NCI-H526 treated with DMSO at 0.1 percent for 48 hours (cell line): Measurements from ENCODE around the gene PPP2R5B.
A peak's percentile ranks its signal among the peaks of the same experiment; 100 is the strongest.

Source experiments
- DNase-seq: peaks from one replicate; lab custom pipeline; 2025; lab: John Stamatoyannopoulos, UW

Gene PPP2R5B

GRCh38 chr11:64888729-64889511 lies 35.6 kb upstream of the PPP2R5B start:
- no peak for DNase-seq

- no peak for DNase-seq
Observed at GRCh38 chr11:64890522-64890939, 34.0 kb upstream of the PPP2R5B start.

- no peak for DNase-seq
Observed at GRCh38 chr11:64891215-64891848, 33.2 kb upstream of the PPP2R5B start.

GRCh38 chr11:64891880-64892279 lies 32.6 kb upstream of the PPP2R5B start:
- no peak for DNase-seq

- DNase-seq, result no peak
Observed at GRCh38 chr11:64892411-64892831, 32.1 kb upstream of the PPP2R5B start.

- no peak for DNase-seq
Observed at GRCh38 chr11:64892838-64893193, 31.7 kb upstream of the PPP2R5B start.

GRCh38 chr11:64893194-64894069 lies 31.1 kb upstream of the PPP2R5B start:
- DNase-seq, result no peak

GRCh38 chr11:64894070-64894811 lies 30.2 kb upstream of the PPP2R5B start:
- DNase-seq, result peak; percentile 27

GRCh38 chr11:64894812-64895452 lies 29.6 kb upstream of the PPP2R5B start:
- DNase-seq, result no peak

GRCh38 chr11:64896448-64897022 lies 28.0 kb upstream of the PPP2R5B start:
- no peak for DNase-seq

GRCh38 chr11:64897381-64898075 lies 27.0 kb upstream of the PPP2R5B start:
- DNase-seq, result no peak

GRCh38 chr11:64898076-64898445 lies 26.4 kb upstream of the PPP2R5B start:
- DNase-seq, result no peak

- no peak for DNase-seq
Observed at GRCh38 chr11:64898541-64898940, 25.9 kb upstream of the PPP2R5B start.

- no peak for DNase-seq
Observed at GRCh38 chr11:64900263-64900678, 24.2 kb upstream of the PPP2R5B start.

- DNase-seq, result no peak
Observed at GRCh38 chr11:64900774-64901173, 23.7 kb upstream of the PPP2R5B start.

- DNase-seq, result no peak
Observed at GRCh38 chr11:64902102-64902900, 22.2 kb upstream of the PPP2R5B start.

- no peak for DNase-seq
Observed at GRCh38 chr11:64903291-64903833, 21.1 kb upstream of the PPP2R5B start.

- DNase-seq, result no peak
Observed at GRCh38 chr11:64905516-64906313, 18.8 kb upstream of the PPP2R5B start.

GRCh38 chr11:64906314-64906635 lies 18.2 kb upstream of the PPP2R5B start:
- no peak for DNase-seq
